B cell (primary cell): ENCODE data around the gene ARHGAP32. TPM values are rescaled to one million over a fixed set of nuclear protein-coding genes. Genes with fewer than 3 reads are reported as not detected.

Experiments
- ATAC-seq: fragments of 200-7000 bp; cut with Tn5 transposase; one replicate; pipeline ENCODE4 v1.10.0; 2021; ENCODE audit warnings: low read depth, mild to moderate bottlenecking, moderate number of reproducible peaks, moderate library complexity
- CTCF ChIA-PET: fragments of 350-600 bp; sonication (Branson Sonifier 250); formaldehyde crosslinking; loops from one replicate; lab custom pipeline; 2021; ENCODE audit warnings: antibody characterized with exemption, inconsistent platforms; lab: Charles Lee
- POLR2A ChIA-PET: fragments of 350-600 bp; sonication (Branson Sonifier 250); formaldehyde crosslinking; loops from one replicate; lab custom pipeline; 2021; ENCODE audit warnings: antibody characterized with exemption; lab: Charles Lee
- DNase-seq: peaks from one replicate; pipeline ENCODE4 v3.0.0; 2013
- H2AFZ ChIP-seq: 2 replicates; pipeline ENCODE4 v1.6.1; 2012; ENCODE audit warnings: mild to moderate bottlenecking, low read depth, low read length; ENCODE audit not compliant: insufficient read depth, poor library complexity, severe bottlenecking
- H3K27ac ChIP-seq, 2 donors: 1 replicate in 1 of 2; 2 replicates in 1 of 2; pipeline ENCODE4 v1.5.1; 2012 to 2013; ENCODE audit warnings: low read length in 2 of 2, mild to moderate bottlenecking in 2 of 2, moderate library complexity in 1 of 2
- H3K27me3 ChIP-seq, 4 experiments: fragments of 200-600 bp in 1 of 4; sonication (generic) in 1 of 4; replicated peaks in 1 of 4; 1 replicate in 2 of 4; 2 replicates in 2 of 4; pipeline versions ENCODE4 v1.6.1 to v1.7.0; 2013 to 2016; ENCODE audit warnings: low read length in 3 of 4, mild to moderate bottlenecking in 2 of 4, mixed read lengths in 1 of 4, moderate library complexity in 1 of 4; ENCODE audit not compliant: insufficient read depth in 4 of 4, control insufficient read depth in 3 of 4; ENCODE audit errors: control extremely low read depth in 1 of 4
- H3K36me3 ChIP-seq, 2 experiments: replicated peaks in 1 of 2; 1 replicate in 1 of 2; 2 replicates in 1 of 2; pipeline versions ENCODE4 v1.6.1 to v1.7.1; 2013; ENCODE audit warnings: low read length in 1 of 2; ENCODE audit not compliant: insufficient read depth in 2 of 2, control insufficient read depth in 1 of 2; ENCODE audit errors: control extremely low read depth in 1 of 2, extremely low read depth in 1 of 2
- H3K4me1 ChIP-seq, 2 donors: fragments of 200-600 bp in 1 of 2; sonication (generic) in 1 of 2; 1 replicate in 1 of 2; 2 replicates in 1 of 2; pipeline versions ENCODE4 v1.5.1 to v1.6.1; 2013 to 2017; ENCODE audit warnings: low read length in 2 of 2; ENCODE audit not compliant: control insufficient read depth in 2 of 2, insufficient read depth in 2 of 2
- H3K4me2 ChIP-seq: replicated peaks from 2 replicates; pipeline ENCODE3; 2012; ENCODE audit warnings: mild to moderate bottlenecking, low read depth, low read length; ENCODE audit not compliant: poor library complexity, severe bottlenecking
- H3K4me3 ChIP-seq, 5 experiments: fragments of 200-600 bp in 1 of 5; sonication (generic) in 1 of 5; 1 replicate in 3 of 5; 2 replicates in 2 of 5; pipeline versions ENCODE4 v1.5.1 to v1.7.0; 2011 to 2016; ENCODE audit warnings: low read length in 4 of 5, mild to moderate bottlenecking in 4 of 5, low read depth in 2 of 5, control low read depth in 1 of 5, moderate library complexity in 1 of 5; ENCODE audit not compliant: insufficient read depth in 1 of 5; ENCODE audit errors: control extremely low read depth in 1 of 5, extremely low read depth in 1 of 5
- H3K79me2 ChIP-seq: fragments of 200-600 bp; sonication (generic); one replicate; pipeline ENCODE4 v1.6.0; 2016; ENCODE audit warnings: low read length; ENCODE audit not compliant: control insufficient read depth, insufficient read depth
- H3K9ac ChIP-seq: fragments of 200-600 bp; sonication (generic); 2 replicates; pipeline ENCODE4 v1.6.1; 2017; ENCODE audit warnings: mild to moderate bottlenecking, low read length, moderate library complexity
- H3K9me3 ChIP-seq, 3 donors: one replicate each; pipeline versions ENCODE4 v1.6.1 to v1.7.1; 2013; ENCODE audit warnings: low read length in 2 of 3; ENCODE audit not compliant: control insufficient read depth in 2 of 3, insufficient read depth in 1 of 3; ENCODE audit errors: control extremely low read depth in 1 of 3
- H4K20me1 ChIP-seq: 2 replicates; pipeline ENCODE4 v1.6.0; 2012; ENCODE audit warnings: mild to moderate bottlenecking, low read length; ENCODE audit not compliant: insufficient read depth, control insufficient read depth, poor library complexity, severe bottlenecking
- H3K27ac Mint-ChIP-seq: one replicate; pipeline ENCODE4 v1.8.0; 2021; ENCODE audit warnings: mixed read lengths
- H3K27me3 Mint-ChIP-seq: one replicate; pipeline ENCODE4 v1.8.0; 2021; ENCODE audit warnings: mixed read lengths
- H3K4me1 Mint-ChIP-seq: one replicate; pipeline ENCODE4 v1.8.0; 2021; ENCODE audit warnings: mixed read lengths
- H3K4me3 Mint-ChIP-seq: one replicate; pipeline ENCODE4 v1.8.0; 2021; ENCODE audit warnings: mixed read lengths
- H3K9me3 Mint-ChIP-seq: one replicate; pipeline ENCODE4 v1.8.0; 2022; ENCODE audit warnings: mixed read lengths; ENCODE audit not compliant: insufficient read depth
- CTCF ChIP-seq: fragments of 200-600 bp; IDR thresholded peaks from one replicate; pipeline ENCODE4 v1.8.0; 2022; ENCODE audit warnings: antibody characterized with exemption, mild to moderate bottlenecking
- EZH2 ChIP-seq: IDR thresholded peaks from 2 replicates; pipeline ENCODE4 v1.6.1; 2012; ENCODE audit warnings: borderline replicate concordance, low read depth, mild to moderate bottlenecking, moderate library complexity, low read length; ENCODE audit not compliant: insufficient read depth, poor library complexity, severe bottlenecking
- WGBS: methylation state at CpG from one replicate; pipeline ENCODE4 v1.1.5; 2013; ENCODE audit warnings: missing lambda C conversion rate; ENCODE audit not compliant: insufficient coverage; 5-methylcytosine and 5-hydroxymethylcytosine counted together
- intact Hi-C: fragments of 100-400 bp; cut with micrococcal nuclease; formaldehyde crosslinking; loops from one replicate; pipeline ENCODE4 v1.10.0; 2022
- polyA plus RNA-seq: library from polyadenylated mRNA; depleted of rRNA; stranded (reverse); fragments of >200 nt; gene quantifications from 2 replicates; pipeline ENCODE4 v1.2.3, GENCODE V29; 2012
- small RNA-seq: library from RNA; depleted of rRNA; stranded (forward); fragments of <200 nt; gene quantifications from one replicate; pipeline ENCODE3, GENCODE V24; 2012; ENCODE audit warnings: low replicate concordance, low read depth; ENCODE audit not compliant: insufficient read length
- total RNA-seq, 2 donors: library from RNA; stranded (reverse); fragments of 120-200 nt in 1 of 2; gene quantifications; 1 replicate in 1 of 2; 2 replicates in 1 of 2; pipeline versions ENCODE4 v1.2.3 to v1.2.4, GENCODE V29; 2013 to 2022

ARHGAP32 gene
- total and polyA plus RNA-seq, 2 donors (not counting 1 experiment from before 2014, with no cell fraction given) = 4.4 to 10.6 TPM

- Histone ChIP-seq H3K27ac (no peak overlapping the region), H3K9ac (no peak overlapping the region), H3K27me3 (peaks cover 0 to 19% (median under 1%) of the 10 kb centered on the region in 4 experiments), H3K9me3 (peaks cover 0 to 12% (median 0%) of the 10 kb centered on the region in 3 donors), H4K20me1 (no peaks in the 10 kb centered on the region), H3K36me3 (no peaks in the 10 kb centered on the region), H3K4me3 (no peak overlapping the region), H3K79me2 (no peaks in the 10 kb centered on the region), H3K4me1 (peaks cover 0 to 4% of the 10 kb centered on the region in 2 donors), H3K4me2 (no peak overlapping the region), H2AFZ (no peak overlapping the region)
- H3K9me3 Mint-ChIP-seq = no peaks in the 10 kb centered on the region
- ATAC-seq (no peak), DNase-seq (no peak)
- intact Hi-C loops = no loop called here
- peaks cover 49% of the 10 kb centered on the region for H3K27me3 Mint-ChIP-seq
- POLR2A ChIA-PET = no interaction called here
- WGBS = 100% methylated on average over 1 of the region's 6 CpGs
- TF ChIP-seq CTCF (no peak), EZH2 (no peak)
- CTCF ChIA-PET = interaction anchor here (0.8 to 1.1 kb wide), 2 partner anchors 9 to 31 kb away, joined by 3 to 4 read pairs; no protein-coding TSS in a partner anchor
- no peak overlapping the region for H3K27ac Mint-ChIP-seq
- H3K4me1 Mint-ChIP-seq = peaks cover 5% of the 10 kb centered on the region
- no peak overlapping the region for H3K4me3 Mint-ChIP-seq
Measured at GRCh38 chr11:128915149-128915521, 277.0 kb downstream of the ARHGAP32 start.

Small RNAs within 50 kb of the gene (small RNA-seq; reads per million reads assigned to genes)
- gene RF00019 (not detected), gene RNU6-874P (not detected), gene RNU6-876P (not detected)

Other genes starting within 250 kb of the ARHGAP32 start
- 0.12 TPM in 1 of 2 replicates, not detected in the other for gene TP53AIP1, start 249.5 kb downstream of the ARHGAP32 start, total RNA-seq
- gene TP53AIP1, start 249.5 kb downstream of the ARHGAP32 start, polyA plus RNA-seq = 0.04 and 0.17 TPM in 2 replicates
- not detected in 2 replicates for gene BARX2, start 183.5 kb upstream of the ARHGAP32 start, total RNA-seq
- gene BARX2, start 183.5 kb upstream of the ARHGAP32 start, polyA plus RNA-seq = not detected in 2 replicates